SK-N-MC (cell line): ENCODE data around the gene TMEM181.

ENCODE experiments used
- EZH2 ChIP-seq: fragments of 200-600 bp; sonication (generic); IDR thresholded peaks from one replicate; pipeline ENCODE4 v1.6.1; 2017; ENCODE audit warnings: antibody characterized with exemption
- FOXP2 ChIP-seq: optimal IDR thresholded peaks from 2 replicates; pipeline ENCODE3; 2011; ENCODE audit warnings: mild to moderate bottlenecking, moderate library complexity; ENCODE audit not compliant: insufficient read depth; ENCODE audit errors: extremely low read length, control extremely low read depth
- POLR2AphosphoS5 ChIP-seq: IDR thresholded peaks from 2 replicates; pipeline ENCODE4 v1.6.1; 2012; ENCODE audit warnings: mild to moderate bottlenecking, low read depth, low read length, borderline replicate concordance

DNA sequence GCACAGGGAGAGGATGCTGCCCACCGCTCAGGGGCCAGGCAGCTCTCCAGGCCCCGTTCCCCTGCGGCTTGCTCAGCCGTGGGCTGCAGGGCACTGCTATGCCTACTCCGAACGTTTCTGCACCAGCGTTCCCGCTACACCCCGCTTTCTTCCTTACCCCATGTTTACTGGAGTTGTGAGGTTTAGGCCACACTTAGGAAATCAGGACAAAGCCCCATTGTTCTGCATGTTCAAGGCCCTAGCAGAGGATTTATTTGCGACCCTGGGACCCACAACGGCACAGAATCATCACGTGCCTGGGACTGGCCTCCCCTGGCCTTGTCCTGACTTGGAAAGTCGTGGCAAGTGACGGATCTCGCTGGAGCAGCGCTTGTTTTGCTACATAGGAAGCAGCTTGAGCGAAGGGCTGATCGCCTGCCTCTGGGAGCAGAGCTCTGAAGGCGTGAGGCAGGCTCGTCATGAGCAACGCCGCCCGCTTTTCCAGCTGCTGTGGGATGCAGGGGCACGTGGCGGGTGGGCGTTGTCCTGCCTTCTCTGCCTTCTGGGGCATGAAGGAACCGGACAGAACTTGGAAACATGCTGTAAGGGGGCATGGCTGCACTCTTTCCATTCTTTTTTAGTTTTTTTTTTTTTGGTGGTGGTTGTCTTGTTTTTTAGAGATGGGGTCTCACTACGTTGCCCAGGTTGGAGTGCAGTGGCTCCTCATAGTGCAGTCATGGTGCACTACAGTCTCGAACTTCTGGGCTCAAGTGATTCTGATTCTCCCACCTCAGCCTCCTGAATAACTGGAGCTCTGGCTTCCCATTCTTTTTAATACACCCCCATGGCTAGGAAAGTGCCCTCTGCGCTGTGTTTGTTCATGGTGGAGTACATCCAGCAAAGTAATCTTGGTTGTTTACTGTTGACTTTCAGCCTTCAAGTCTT lies 14.6 kb upstream of the TMEM181 start:
- no peak for TF ChIP-seq EZH2
- no peak for TF ChIP-seq POLR2AphosphoS5
- no peak for TF ChIP-seq FOXP2
